Measurements from ENCODE around the gene SPON1. TPM values are rescaled to one million over a fixed set of nuclear protein-coding genes. Genes with fewer than 3 reads are reported as not detected.

SPON1 gene
- total RNA-seq, 4 donors from 2014 or later = 42.6 to 74.0 (median 56.1) TPM

- intact Hi-C loops (cut with DNase I; ENCODE audit: low total_unique reads) (no loop called here), in situ Hi-C loops (cut with MboI; ENCODE audit: low pct_ligation_motif_present in 1 of 4, low pct_unique_long_range_greater_than_20kb in 1 of 4, low sequenced_read_pairs in 3 of 4) (no loop called here)
- TF ChIP-seq CTCF (IDR thresholded peaks at IDR 0.05) (no peak), EP300 (IDR thresholded peaks at IDR 0.05; ENCODE audit: low read depth) (no peak), POLR2A (IDR thresholded peaks at IDR 0.05) (no peak), POLR2AphosphoS5 (IDR thresholded peaks at IDR 0.05) (no peak)
- no peak overlapping the region for H3K4me3 ChIP-seq
- WGBS, 2 donors (ENCODE audit: low coverage in 1 of 2) = 70% methylated on average over 3 of the region's 3 CpGs; no CpG with 5 or more reads in 1 of the 2 donors
- H3K9me3 ChIP-seq = no peaks in the 10 kb centered on the region
- DNase-seq = no peak
- no peak overlapping the region for H3K27ac ChIP-seq
- no peaks in the 10 kb centered on the region for H3K36me3 ChIP-seq
- H3K27me3 ChIP-seq = no peaks in the 10 kb centered on the region
- peaks cover 0 to 13% (median 4%) of the 10 kb centered on the region in 4 donors for H3K4me1 ChIP-seq
These were observed 105.2 kb downstream of the SPON1 start for GRCh38 chr11:14067686-14068085.

GRCh38 chr11:14070896-14071295 is 108.4 kb downstream of the SPON1 start:
- no peaks in the 10 kb centered on the region for H3K36me3 ChIP-seq
- no peak for DNase-seq
- H3K4me3 ChIP-seq = no peak overlapping the region
- H3K4me1 ChIP-seq = no peaks in the 10 kb centered on the region
- 100% methylated on average over 1 of the region's 1 CpG for WGBS, 2 donors (ENCODE audit: low coverage in 1 of 2)
- TF ChIP-seq EP300 (IDR thresholded peaks at IDR 0.05; ENCODE audit: low read depth) (no peak), POLR2A (IDR thresholded peaks at IDR 0.05) (no peak), POLR2AphosphoS5 (IDR thresholded peaks at IDR 0.05) (no peak), CTCF (IDR thresholded peaks at IDR 0.05) (no peak)
- H3K9me3 ChIP-seq = no peaks in the 10 kb centered on the region
- in situ Hi-C loops (cut with MboI; ENCODE audit: low pct_ligation_motif_present in 1 of 4, low pct_unique_long_range_greater_than_20kb in 1 of 4, low sequenced_read_pairs in 3 of 4) = no loop called here
- no peaks in the 10 kb centered on the region for H3K27me3 ChIP-seq
- intact Hi-C loops (cut with DNase I; ENCODE audit: low total_unique reads) = no loop called here
- no peak overlapping the region for H3K27ac ChIP-seq

GRCh38 chr11:14073849-14074476 is 111.4 kb downstream of the SPON1 start:
- intact Hi-C loops (cut with DNase I; ENCODE audit: low total_unique reads) (no loop called here), in situ Hi-C loops (cut with MboI; ENCODE audit: low pct_ligation_motif_present in 1 of 4, low pct_unique_long_range_greater_than_20kb in 1 of 4, low sequenced_read_pairs in 3 of 4) (no loop called here)
- no peaks in the 10 kb centered on the region for H3K36me3 ChIP-seq
- 71 to 84% methylated on average over 1 of the region's 1 CpG for WGBS, 2 donors (ENCODE audit: low coverage in 1 of 2)
- H3K4me1 ChIP-seq = no peaks in the 10 kb centered on the region
- H3K27ac ChIP-seq = no peak overlapping the region
- no peak for DNase-seq
- no peak overlapping the region for H3K4me3 ChIP-seq
- no peaks in the 10 kb centered on the region for H3K9me3 ChIP-seq
- TF ChIP-seq CTCF (IDR thresholded peaks at IDR 0.05) (no peak), POLR2AphosphoS5 (IDR thresholded peaks at IDR 0.05) (peak in 2 of 3 donors; percentile 16 to 32)
- H3K27me3 ChIP-seq = no peaks in the 10 kb centered on the region

- H3K27me3 ChIP-seq = no peaks in the 10 kb centered on the region
- 87 to 91% methylated on average over 5 to 10 of the region's 10 CpGs for WGBS, 2 donors (ENCODE audit: low coverage in 1 of 2)
- no peak for TF ChIP-seq CTCF (IDR thresholded peaks at IDR 0.05)
- no peak for TF ChIP-seq POLR2AphosphoS5 (IDR thresholded peaks at IDR 0.05)
- no peak for TF ChIP-seq POLR2A (IDR thresholded peaks at IDR 0.05)
- TF ChIP-seq EP300 (IDR thresholded peaks at IDR 0.05; ENCODE audit: low read depth) = no peak
- DNase-seq = no peak
- in situ Hi-C loops (cut with MboI; ENCODE audit: low pct_ligation_motif_present in 1 of 4, low pct_unique_long_range_greater_than_20kb in 1 of 4, low sequenced_read_pairs in 3 of 4) = no loop called here
- intact Hi-C loops (cut with DNase I; ENCODE audit: low total_unique reads) = no loop called here
- no peaks in the 10 kb centered on the region for H3K9me3 ChIP-seq
- H3K27ac ChIP-seq = peak overlapping the region in 1 of 4 donors; percentile 28
- H3K4me3 ChIP-seq = no peak overlapping the region
- H3K36me3 ChIP-seq = no peaks in the 10 kb centered on the region
- H3K4me1 ChIP-seq = no peaks in the 10 kb centered on the region
These were observed 112.9 kb downstream of the SPON1 start for GRCh38 chr11:14075118-14076078.

All from transverse colon (tissue), 4 donors.